Brain microvascular endothelial cell (primary cell): Measurements from ENCODE around the gene BCKDHB.
"Not testable (repeated sequence)": the region's sequence is repeated elsewhere in the genome, so short reads cannot be mapped to it uniquely, and the experiment has no call there.

ENCODE experiments used
- DNase-seq: peaks from one replicate; pipeline ENCODE4 v3.0.0-alpha.2; 2020
- H3K27ac ChIP-seq: fragments of 250-450 bp; sonication (Bioruptor Pico); 2 replicates; pipeline ENCODE4 v1.5.1; 2020; ENCODE audit warnings: mild to moderate bottlenecking, moderate library complexity
- H3K27me3 ChIP-seq: fragments of 250-450 bp; sonication (Bioruptor Pico); replicated peaks from 2 replicates; pipeline ENCODE4 v1.5.1; 2020; ENCODE audit warnings: mild to moderate bottlenecking
- H3K36me3 ChIP-seq: fragments of 250-450 bp; sonication (Bioruptor Pico); replicated peaks from 2 replicates; pipeline ENCODE4 v1.5.1; 2020; ENCODE audit warnings: mild to moderate bottlenecking
- H3K4me3 ChIP-seq: 2 replicates; pipeline ENCODE4 v1.5.1; 2011; ENCODE audit warnings: low read depth, mild to moderate bottlenecking, control low read depth, low read length, moderate library complexity
- CTCF ChIP-seq: IDR thresholded peaks from 2 replicates; pipeline ENCODE4 v1.5.1; 2011; ENCODE audit warnings: low read depth, mild to moderate bottlenecking, moderate library complexity, low read length, control low read depth, inconsistent platforms; ENCODE audit errors: missing control alignments
- in situ Hi-C: cut with HindIII; loops from 2 replicates; pipeline ENCODE4 v1.10.0; 2017; ENCODE audit warnings: low sequenced_read_pairs, low pct_ligation_motif_present

Gene BCKDHB

GRCh38 chr6:80106418-80107235, at the start of gene BCKDHB:
TSS of gene BCKDHB (plus strand) at chr6:80106671. CDS start at chr6:80106694, 23 bp downstream.
- DNase-seq, result peak; percentile 98
- Histone ChIP-seq H3K27ac (peak within 1 kb of the TSS; percentile 41), H3K4me3 (peak within 1 kb of the TSS; percentile 78), H3K27me3 (no peaks in the 10 kb centered on the region), H3K36me3 (no peaks in the 10 kb centered on the region)
- TF ChIP-seq CTCF, result peak; percentile 12
- in situ Hi-C loops, result no loop called here

- Histone ChIP-seq H3K27ac (no peak overlapping the region), H3K4me3 (no peak overlapping the region), H3K27me3 (no peaks in the 10 kb centered on the region), H3K36me3 (no peaks in the 10 kb centered on the region)
- no peak for TF ChIP-seq CTCF
- in situ Hi-C loops, result no loop called here
- no peak for DNase-seq
Measured at GRCh38 chr6:80060774-80061173, 45.7 kb upstream of the BCKDHB start.

- H3K36me3 ChIP-seq, DNase-seq, H3K27me3 ChIP-seq, H3K4me3 ChIP-seq, H3K27ac ChIP-seq, in situ Hi-C loops: not testable (repeated sequence)
Measured at GRCh38 chr6:80068146-80068545, 38.3 kb upstream of the BCKDHB start.

GRCh38 chr6:80070431-80070830, 36.0 kb upstream of the BCKDHB start:
- H3K36me3 ChIP-seq, H3K4me3 ChIP-seq, DNase-seq, in situ Hi-C loops, H3K27ac ChIP-seq, H3K27me3 ChIP-seq: not testable (repeated sequence)

- DNase-seq, result no peak
- in situ Hi-C loops, result no loop called here
- TF ChIP-seq CTCF, result no peak
- Histone ChIP-seq H3K36me3 (no peaks in the 10 kb centered on the region), H3K27me3 (no peaks in the 10 kb centered on the region), H3K27ac (no peak overlapping the region), H3K4me3 (no peak overlapping the region)
Measured at GRCh38 chr6:80077067-80077466, 29.4 kb upstream of the BCKDHB start.

GRCh38 chr6:80088637-80089036, 17.8 kb upstream of the BCKDHB start:
- TF ChIP-seq CTCF, result no peak
- Histone ChIP-seq H3K27me3 (no peaks in the 10 kb centered on the region), H3K27ac (no peak overlapping the region), H3K36me3 (no peaks in the 10 kb centered on the region), H3K4me3 (no peak overlapping the region)
- in situ Hi-C loops, result no loop called here
- DNase-seq, result no peak

GRCh38 chr6:80091506-80091905, 15.0 kb upstream of the BCKDHB start:
- no peak for TF ChIP-seq CTCF
- DNase-seq, result no peak
- in situ Hi-C loops, result no loop called here
- Histone ChIP-seq H3K4me3 (no peak overlapping the region), H3K27me3 (no peaks in the 10 kb centered on the region), H3K36me3 (no peaks in the 10 kb centered on the region), H3K27ac (no peak overlapping the region)
